Stimulated activated CD4-positive, alpha-beta T cell treated with anti-CD3 and anti-CD28 coated beads, Interleukin-4, amount 100 ng/mL, for 1 hour (primary cell): Measurements from ENCODE around the gene JAKMIP2.
"Not testable (repeated sequence)": the region's sequence is repeated elsewhere in the genome, so short reads cannot be mapped to it uniquely, and the experiment has no call there.

Experiments used
- DNase-seq: peaks from one replicate; pipeline ENCODE4 v3.0.0-alpha.2; 2020

Gene JAKMIP2

DNA sequence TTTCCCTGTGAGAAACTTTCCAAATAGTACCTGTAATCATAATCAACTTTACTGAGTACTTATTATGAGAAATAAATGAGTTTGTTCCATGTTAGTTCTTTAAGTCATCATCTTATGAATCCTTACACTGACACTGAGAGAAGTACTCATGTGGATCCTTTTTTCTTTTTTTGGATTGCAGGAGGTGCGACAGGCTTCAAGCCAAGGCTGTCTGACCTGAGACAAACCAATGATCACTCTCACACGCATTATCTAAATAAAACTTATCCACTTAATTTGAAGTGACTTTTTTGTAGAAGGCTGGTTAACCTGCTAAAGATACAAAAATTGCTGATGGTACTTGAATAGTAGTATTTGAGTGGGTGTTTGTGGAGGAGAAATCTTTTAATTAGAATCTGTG is 39.5 kb downstream of the JAKMIP2 start:
- DNase-seq, result no peak

DNA sequence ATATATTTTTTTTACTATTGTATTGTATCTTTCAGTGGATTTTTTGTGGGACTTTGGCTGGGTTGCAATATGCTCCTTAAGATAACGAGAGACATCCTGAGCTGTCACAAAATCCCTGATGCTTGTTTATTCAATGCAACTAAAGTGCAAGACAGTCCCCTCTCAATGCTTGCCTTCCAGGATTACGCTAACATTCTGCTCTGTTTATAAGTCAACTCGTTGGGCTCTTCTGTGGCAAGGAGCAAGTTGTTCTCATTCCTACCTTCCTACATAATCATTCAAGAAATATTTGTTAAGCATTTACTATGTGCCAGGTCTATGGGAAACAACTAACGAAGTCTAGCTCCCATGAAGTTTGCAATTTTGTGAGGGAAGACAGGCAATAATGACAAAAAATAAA is 40.4 kb downstream of the JAKMIP2 start:
- no peak for DNase-seq

DNA sequence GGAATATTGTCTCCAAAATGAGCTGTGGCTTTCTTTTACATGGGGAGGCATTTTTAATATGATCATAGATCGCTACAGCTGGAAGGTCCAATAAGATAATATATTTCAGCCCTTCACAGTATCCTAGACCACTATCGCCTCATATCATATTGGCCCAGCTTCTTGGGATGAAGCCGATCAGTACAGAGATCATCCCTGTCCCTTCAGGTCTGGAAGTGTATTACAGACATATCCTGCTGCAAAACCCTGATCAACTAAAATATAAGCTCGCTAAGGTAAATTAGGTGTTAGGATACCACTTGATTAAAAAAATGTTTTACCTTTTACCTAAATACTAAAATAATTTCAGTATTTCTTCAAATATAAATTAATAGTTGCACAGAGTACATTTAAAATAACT is 41.7 kb downstream of the JAKMIP2 start:
- no peak for DNase-seq

DNA sequence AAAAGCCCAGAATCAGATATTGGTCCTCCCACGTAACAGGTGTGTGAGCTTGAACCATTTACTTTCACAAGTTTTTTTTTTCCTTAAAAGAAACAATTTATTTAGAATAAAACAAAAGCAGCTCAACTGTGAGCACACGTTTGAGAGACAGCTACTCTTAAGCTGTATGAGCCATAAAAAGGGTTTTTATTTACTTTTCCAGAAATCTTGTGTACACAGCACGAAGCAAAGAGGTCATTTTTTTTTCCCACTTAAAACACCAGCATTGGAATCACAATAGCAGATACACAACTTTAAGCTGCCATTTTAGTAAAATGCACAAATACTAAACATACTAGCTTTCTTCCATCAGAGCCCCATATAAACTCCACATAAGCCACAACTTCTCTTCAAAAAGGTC is 44.6 kb downstream of the JAKMIP2 start:
- no peak for DNase-seq

DNA sequence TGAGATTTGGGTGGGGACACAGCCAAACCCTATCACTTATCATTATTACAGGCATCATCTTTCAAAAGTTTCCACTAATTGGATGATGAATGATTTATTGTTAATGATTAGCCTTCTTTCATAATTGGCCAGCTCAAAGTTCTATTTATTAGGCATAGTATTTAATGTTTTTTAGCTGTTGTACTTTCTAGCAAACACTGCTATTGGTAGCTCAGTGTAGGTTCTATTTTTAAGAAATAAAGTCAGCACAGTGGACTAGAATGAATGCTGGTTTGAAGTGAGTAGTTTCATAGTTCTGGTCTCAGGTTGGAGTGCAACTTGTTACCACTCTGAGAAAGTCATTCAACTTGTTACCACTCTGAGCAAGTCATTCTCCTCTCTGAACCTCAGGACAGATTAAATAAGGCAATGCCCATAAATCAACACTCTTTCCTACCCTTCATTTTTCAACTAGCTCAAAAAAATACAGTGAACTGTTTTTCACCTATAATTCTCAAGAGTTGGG is 46.9 kb downstream of the JAKMIP2 start:
- no peak for DNase-seq

DNA sequence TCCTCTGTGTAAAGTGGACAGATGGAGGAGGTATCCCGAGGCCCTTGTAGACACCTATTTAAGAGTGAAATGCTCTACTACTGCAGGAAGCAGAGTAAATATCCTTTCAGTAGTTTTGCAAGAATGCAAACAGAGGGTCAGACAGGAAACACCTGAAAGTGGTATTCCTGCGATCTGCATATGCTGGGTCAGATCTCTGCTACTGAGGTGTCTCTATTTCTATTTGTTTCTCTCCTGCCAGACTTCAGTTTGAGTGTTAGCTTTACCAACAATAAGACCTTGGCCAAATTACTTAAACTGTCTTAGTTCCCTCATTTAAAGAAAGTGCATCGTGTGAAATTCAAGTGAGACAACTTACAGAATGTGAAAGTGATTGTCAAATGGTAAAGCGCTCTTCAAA is 47.6 kb downstream of the JAKMIP2 start:
- no peak for DNase-seq

DNA sequence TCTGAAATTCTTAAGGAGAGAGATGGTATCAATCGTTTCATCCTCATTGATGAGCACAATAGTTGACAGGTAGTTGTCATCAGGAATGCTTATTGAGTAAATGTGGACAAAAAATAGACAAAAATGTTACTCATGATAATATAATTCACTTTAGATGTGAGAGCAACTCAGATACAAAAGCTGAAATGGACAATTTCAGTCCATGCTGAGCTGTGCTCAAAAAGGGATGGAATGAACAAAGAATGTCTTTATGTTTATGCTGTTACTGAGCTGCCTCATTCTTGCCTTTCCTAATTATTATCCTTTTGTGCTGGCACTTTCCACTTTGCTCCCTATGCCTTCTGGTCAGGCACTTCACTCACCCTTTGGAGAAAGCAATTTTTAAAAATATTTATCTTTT is 49.5 kb downstream of the JAKMIP2 start:
- DNase-seq, result no peak

DNA sequence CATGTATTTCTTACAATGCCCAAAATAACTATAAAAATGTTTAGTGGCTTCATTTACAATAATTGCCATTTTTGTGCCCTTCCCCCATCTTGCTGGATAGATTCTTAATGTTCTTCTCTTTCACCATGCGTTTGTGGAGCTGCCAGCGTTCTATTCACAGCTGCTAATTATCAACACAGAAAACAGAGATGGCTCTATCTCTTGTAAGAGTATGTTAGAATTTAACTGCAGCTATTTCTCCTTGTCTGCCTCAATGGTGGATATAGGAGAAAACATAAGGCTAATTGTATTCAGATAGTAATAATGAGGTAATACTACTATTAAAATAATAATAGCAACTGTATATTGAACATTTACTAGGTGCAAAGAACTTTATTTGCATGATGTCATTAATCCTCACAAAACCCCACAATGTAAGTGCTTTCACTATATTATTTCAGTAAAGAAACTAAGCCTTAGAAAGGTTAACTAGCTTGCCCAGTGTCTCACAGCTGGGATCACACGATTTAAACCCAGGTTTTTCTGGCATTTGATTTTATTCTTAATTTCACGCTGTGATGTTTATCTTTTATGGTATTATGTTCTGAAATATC is 50.1 kb downstream of the JAKMIP2 start:
- DNase-seq, result no peak

DNA sequence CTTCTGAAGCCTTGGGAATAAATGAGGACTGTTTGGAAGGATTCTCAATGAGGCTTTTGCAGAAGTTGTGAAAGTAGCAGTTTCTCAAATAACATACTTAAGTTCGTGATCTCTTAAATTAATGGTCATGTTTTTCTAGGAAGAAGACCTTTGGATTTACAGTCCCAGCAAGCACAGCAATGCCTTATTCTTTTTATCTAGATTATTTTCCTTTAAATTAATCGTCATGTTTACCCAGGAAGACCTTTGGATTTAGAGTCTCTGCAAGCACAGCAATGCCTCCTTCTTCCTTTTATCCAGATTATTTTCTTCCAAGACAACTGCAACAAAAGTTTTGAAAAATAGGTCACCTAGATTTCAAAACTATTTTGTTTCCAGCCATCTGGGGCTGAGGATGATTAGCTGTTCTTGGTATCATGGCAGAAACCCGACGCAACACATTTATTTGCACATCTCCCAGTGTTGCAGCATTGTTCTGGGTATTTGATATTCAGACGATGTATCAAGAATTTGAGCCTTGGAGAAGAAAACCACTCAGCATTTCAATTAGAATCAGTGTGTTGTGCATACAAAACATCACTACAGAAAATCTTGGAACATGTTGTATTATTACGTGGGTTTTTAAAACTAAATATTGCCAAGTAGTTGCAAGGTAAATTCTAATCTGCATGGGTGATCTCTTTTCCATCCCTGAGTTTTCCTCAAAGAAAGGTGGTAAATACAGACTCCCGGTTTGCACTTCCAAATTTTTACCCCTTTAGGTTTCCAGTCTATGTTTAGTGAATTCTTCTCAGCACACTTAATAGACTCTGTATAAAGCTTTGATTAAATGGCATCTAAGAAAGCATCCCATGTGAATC is 50.9 kb downstream of the JAKMIP2 start:
- no peak for DNase-seq

DNA sequence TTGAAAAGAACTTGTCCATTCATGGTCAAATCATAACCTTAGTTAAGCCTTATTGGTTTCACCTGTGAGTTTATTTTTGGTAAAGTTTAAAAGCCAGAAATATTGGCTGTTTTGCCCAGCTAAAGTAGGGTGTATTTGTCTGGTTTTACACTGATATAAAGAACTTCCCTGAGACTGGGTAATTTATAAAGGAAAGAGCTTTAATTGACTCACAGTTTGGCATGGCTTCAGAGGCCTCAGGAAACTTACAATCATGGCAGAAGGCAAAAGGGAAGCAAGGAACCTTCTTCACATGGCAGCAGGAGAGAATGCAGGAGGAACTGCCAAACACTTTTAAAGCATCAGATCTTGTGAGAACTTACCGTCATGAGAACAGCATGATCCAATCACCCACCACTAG is 55.3 kb downstream of the JAKMIP2 start:
- no peak for DNase-seq

DNA sequence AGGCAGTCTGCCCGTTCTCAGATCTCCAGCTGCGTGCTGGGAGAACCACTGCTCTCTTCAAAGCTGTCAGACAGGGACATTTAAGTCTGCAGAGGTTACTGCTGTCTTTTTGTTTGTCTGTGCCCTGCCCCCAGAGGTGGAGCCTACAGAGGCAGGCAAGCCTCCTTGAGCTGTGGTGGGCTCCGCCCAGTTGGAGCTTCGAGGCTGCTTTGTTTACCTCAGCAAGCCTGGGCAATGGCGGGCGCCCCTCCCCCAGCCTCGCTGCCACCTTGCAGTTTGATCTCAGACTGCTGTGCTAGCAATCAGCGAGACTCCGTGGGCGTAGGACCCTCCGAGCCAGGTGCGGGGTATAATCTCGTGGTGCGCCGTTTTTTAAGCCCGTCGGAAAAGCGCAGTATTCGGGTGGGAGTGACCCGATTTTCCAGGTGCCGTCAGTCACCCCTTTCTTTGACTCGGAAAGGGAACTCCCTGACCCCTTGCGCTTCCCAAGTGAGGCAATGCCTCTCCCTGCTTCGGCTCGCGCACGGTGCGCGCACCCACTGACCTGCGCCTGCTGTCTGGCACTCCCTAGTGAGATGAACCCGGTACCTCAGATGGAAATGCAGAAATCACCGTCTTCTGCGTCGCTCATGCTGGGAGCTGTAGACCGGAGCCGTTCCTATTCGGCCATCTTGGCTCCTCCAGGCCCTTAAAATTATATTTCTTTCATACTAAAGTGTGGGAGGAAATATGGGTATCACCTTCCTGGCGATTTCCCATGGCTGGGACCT is 61.2 kb downstream of the JAKMIP2 start:
- DNase-seq, result not testable (repeated sequence)

DNA sequence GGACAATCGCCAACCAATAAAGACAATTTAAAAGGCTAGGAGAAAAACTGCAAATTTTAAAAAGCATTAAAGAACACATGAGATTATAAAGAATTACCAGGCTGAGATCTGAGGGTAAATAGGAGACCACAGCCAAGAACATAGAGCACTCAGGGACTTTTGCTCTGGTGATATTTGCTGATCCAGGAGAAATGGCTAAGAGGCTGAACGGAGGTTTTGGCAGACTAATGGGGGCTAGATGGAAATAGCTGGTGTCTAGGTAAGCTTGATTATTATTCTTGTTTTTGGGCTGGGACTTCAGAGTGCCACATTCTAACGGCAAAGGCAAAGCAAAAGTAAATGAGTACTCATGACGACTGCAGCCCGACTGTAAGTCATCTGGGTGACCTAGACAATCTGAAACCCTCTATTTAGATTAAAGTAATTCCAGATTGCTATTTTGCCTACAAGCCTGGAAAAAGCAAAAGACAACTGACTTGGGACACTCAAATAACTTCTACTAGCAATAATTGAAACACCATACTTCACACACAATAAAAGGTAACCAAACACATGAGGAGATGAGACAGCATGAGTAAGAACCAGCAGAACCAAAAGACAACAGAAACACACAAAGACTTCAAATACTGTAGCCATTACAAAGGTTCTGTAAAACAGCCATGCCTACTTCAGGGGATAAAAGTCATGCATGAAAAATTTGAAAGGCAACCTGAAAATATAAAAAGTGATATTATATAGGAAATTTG is 68.8 kb downstream of the JAKMIP2 start:
- DNase-seq, result no peak

DNA sequence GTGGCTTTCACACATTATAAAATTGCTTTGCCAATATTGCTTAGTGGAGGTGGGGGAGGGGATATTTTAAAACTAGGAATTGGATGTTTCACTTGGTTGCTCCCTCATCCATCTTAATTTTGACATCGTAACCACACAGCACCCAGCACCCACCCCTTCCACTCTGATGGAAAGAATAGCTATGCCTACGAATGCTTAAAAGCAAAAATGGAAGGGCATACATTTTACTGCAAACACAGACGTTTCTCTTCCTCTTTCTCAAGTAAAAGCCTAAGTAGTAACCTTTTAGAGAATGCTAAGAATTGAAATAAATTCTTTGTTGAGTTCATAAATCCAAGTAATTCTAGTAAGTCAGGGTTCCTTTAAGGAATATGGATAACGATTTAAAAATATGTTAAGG is 69.9 kb downstream of the JAKMIP2 start:
- DNase-seq, result no peak

DNA sequence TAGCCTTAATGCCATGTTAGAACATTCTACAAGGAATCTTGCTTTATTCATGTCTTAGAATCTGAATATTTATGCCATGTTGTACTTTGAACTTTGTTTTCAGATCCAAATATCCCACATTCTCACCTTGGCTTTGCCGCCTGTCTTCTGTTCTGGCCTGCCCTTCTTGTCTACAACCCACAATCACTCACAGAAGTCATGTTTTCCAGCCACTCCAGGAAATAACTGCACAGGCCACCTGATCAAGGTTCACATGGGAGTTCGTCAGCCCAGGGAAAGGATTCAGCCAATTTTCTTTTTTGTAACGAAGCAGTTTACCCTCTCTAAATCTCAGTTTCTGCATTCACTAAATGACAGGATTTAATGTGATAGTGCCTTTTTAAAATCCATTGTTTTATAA is 70.5 kb downstream of the JAKMIP2 start:
- no peak for DNase-seq

DNA sequence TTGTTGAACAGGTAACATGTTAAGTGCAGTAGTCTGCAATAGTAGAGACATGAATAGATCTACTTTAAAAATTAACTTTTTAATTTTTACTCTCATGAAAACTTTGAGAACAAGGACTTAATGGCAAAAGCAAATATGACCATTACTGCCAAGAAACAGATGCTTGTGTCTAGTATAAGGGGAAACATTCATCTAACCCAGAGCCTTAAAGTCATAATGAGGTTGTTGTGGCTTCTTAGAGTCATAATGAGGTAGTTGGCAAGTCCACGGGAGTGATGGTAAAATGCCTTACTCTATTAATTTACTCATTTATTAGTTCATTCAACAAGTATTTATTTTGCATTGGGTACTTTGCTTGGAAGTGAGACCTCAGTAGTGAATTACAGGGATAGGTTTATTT is 71.5 kb downstream of the JAKMIP2 start:
- DNase-seq, result no peak

DNA sequence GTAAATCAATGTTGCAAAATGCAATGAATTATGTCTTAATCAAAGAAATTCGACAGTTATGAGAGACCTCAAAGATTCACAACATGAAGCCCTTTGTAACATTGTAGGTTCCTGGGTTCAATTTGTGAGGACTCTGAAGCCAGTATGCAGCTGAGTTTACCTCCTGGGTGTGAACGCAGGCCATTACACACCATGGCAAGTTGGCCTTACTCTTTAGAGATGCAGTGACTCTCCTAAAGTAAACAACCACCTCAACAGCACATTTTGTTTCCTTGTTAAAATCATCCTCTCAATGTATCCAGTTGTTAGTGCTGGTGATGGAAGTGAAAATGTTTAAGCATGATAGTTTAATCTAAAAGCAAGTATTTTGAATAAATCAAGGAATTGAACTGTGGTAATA is 73.8 kb downstream of the JAKMIP2 start:
- DNase-seq, result no peak

DNA sequence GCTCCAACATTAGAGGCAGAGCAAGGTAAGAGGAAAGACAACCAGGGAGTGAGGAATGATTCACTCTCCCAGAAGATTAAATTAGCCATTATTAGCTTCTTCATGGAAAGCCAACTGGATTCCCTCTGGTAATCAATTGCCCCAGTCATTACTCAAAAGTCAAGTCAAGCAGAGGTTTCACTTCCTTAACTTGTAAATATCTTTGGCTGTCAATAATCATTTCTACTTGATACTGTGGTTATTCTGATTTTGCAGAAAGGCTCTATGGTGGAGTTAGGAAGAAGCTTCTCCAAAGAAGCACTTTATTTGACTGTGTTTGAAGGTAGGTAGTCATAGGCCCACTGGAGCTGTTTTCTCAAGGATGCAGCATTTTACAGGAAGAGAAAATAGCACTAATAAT is 78.0 kb downstream of the JAKMIP2 start:
- DNase-seq, result no peak

DNA sequence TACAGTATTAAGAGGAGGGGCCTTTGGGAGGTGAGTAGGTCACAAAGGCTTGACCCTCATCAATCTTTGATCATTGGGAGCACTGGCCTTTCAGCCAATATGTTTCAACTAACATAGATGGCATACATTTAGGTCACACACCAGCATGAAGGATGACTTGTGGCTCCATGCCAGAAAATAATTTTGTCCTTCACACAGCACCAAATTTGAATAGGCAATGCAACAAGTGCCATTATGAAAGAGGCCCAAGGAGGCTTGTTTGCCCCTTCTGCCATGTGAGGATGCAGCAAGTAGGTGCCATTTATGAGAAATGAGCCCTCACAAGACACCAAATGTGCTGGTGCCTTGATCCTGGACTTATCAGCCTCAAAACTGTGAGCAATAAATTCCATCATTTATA is 81.1 kb downstream of the JAKMIP2 start:
- no peak for DNase-seq

DNA sequence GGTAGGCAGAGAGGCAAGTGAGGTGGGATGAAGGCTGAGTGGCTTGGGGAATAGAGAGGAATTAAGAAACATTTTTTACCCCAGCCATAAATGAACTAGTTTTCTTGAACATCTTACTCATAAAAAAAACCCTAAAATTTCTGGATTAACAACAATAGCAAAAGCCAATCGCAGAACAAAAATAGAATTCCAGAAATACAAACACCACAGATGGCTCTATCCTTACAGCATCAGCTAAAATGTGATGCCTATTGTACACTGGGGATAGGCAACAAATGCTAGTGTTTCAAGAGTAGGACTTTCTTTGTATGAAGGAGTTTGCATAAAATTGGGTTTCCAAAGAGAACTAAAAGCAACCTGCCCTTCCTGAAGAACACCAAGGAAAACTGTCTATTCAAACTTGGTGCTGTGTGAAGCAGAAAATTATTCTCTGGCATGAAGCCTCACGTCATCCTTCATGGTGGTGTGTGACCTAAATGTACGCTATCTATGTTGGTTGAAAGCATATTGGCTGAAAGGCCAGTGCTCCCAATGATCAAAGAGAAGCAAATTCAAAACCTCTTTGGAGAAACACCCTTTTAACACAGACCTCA is 82.9 kb downstream of the JAKMIP2 start:
- DNase-seq, result no peak

DNA sequence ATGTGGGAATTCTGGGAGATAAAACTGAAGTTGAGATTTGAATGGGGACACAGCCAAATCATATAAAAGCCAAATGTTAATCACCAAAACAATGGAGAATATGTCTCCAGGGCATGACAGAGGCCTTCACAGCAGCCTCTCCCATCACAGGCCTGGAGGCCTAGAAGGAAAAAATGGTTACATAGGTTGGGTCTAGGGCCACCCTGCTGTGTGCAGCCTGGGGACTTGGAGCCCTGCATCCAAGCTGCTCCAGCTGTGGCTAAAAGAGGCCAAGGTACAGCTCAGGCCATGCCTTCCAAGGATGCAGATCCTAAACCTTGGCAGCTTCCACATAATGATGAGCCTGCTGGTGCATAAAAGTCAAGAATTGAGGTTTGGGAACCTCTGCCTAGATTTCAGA is 85.1 kb downstream of the JAKMIP2 start:
- DNase-seq, result no peak

DNA sequence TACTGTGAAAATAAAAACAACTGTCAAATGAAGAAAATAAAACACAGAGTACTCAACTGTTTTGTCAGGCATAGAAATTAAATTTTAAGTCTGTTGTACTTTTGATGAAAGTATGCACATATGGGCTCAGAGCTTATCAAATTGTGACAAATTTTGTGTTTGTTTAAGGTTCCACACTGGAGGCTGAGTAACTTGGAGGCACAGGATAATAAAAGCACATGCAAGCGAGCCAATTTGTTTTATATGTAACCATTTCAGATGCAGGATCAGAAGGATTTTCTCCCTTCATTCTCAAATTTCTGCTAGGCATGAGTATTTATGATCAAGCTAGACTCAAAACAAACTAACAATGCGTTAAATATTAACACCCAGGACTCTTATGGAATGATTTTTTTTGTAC is 87.8 kb downstream of the JAKMIP2 start:
- DNase-seq, result no peak

DNA sequence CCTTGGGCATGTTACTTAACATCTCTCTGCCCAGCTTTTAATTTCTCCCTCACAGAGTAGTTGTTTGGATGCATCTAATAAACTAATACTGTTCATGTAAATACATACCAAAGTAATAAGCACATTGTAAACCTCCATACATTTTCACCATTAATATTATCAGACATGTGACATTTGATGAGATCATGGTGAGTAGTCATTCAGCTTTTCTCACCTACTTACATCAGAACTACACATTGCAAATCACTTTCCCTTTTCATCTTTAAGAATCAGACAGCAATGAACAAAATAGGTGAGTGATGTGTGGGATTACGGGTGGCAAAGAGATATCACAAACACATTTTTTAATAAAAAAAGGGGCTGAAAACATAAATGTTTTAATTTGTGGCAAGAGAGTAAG is 89.3 kb downstream of the JAKMIP2 start:
- DNase-seq, result no peak

DNA sequence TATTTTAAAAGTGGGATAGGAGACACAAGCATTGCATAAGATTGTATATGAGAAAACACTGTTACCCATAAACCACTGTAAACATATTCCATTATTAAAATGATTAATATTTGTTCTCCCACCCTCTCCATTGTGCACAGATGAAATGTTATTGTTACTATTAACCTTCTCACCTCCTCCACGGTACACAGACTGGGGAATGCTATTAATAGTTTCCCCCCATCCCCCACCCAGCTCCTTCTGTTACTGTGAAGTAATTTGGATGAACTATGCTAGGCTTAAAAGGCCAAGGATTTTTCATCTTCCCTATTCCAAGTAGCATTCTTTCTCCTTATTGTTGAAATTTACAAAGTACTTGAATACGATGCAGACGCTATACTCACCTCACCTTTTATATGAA is 91.4 kb downstream of the JAKMIP2 start:
- DNase-seq, result no peak
